OCI-LY1 (cell line): ENCODE results near the gene TRPC1.
"Not testable (repeated sequence)": the region's sequence is repeated elsewhere in the genome, so short reads cannot be mapped to it uniquely, and the experiment has no call there.

Source experiments
- H2AFZ ChIP-seq: fragments of 200-600 bp; sonication (generic), shearing (Covaris generic); 2 replicates; pipeline ENCODE4 v1.6.0; 2014; ENCODE audit warnings: antibody characterized with exemption, mild to moderate bottlenecking, low read length
- H3F3A ChIP-seq: fragments of 200-600 bp; sonication (generic), shearing (Covaris generic); 2 replicates; pipeline ENCODE4 v1.6.0; 2014; ENCODE audit warnings: mild to moderate bottlenecking, antibody characterized with exemption, low read length, moderate library complexity; ENCODE audit not compliant: insufficient read depth
- H3K27ac ChIP-seq: fragments of 200-600 bp; sonication (generic); 2 replicates; pipeline ENCODE4 v1.5.1; 2014; ENCODE audit warnings: low read length, mixed run types, mild to moderate bottlenecking, low read depth; ENCODE audit not compliant: poor library complexity, severe bottlenecking
- H3K27me3 ChIP-seq: fragments of 200-600 bp; sonication (generic); 2 replicates; pipeline ENCODE4 v1.6.0; 2014; ENCODE audit warnings: antibody characterized with exemption, mild to moderate bottlenecking, low read length, moderate library complexity; ENCODE audit not compliant: insufficient read depth
- H3K36me3 ChIP-seq: fragments of 200-600 bp; sonication (generic); 2 replicates; pipeline ENCODE4 v1.6.1; 2014; ENCODE audit warnings: mild to moderate bottlenecking, antibody characterized with exemption, low read length, moderate library complexity, mixed read lengths; ENCODE audit not compliant: insufficient read depth
- H3K4me1 ChIP-seq: fragments of 200-600 bp; sonication (generic); 2 replicates; pipeline ENCODE4 v1.5.1; 2014; ENCODE audit warnings: mild to moderate bottlenecking, low read length, moderate library complexity; ENCODE audit not compliant: insufficient read depth, severe bottlenecking
- H3K4me2 ChIP-seq: fragments of 200-600 bp; sonication (generic), shearing (Covaris generic); 2 replicates; pipeline ENCODE4 v1.6.1; 2014; ENCODE audit warnings: low read length
- H3K4me3 ChIP-seq: fragments of 200-600 bp; sonication (generic); 2 replicates; pipeline ENCODE4 v1.5.1; 2014; ENCODE audit warnings: low read length, low read depth, mild to moderate bottlenecking, mixed read lengths; ENCODE audit not compliant: poor library complexity, severe bottlenecking
- H3K79me2 ChIP-seq: fragments of 200-600 bp; shearing (Covaris generic); 2 replicates; pipeline ENCODE4 v1.6.1; 2016; ENCODE audit warnings: mixed run types, low read length, mixed read lengths; ENCODE audit not compliant: insufficient read depth
- H3K9ac ChIP-seq: fragments of 200-600 bp; sonication (generic), shearing (Covaris generic); 2 replicates; pipeline ENCODE4 v1.6.1; 2014; ENCODE audit warnings: mild to moderate bottlenecking, low read length, mixed read lengths
- H3K9me2 ChIP-seq: fragments of 200-600 bp; sonication (generic), shearing (Covaris generic); 2 replicates; pipeline ENCODE4 v1.6.1; 2014; ENCODE audit warnings: low read depth, mild to moderate bottlenecking, low read length, mixed read lengths
- H3K9me3 ChIP-seq: fragments of 200-600 bp; shearing (Covaris generic); 2 replicates; pipeline ENCODE4 v1.6.1; 2014; ENCODE audit warnings: low read length, mixed read lengths
- H4K20me1 ChIP-seq: fragments of 200-600 bp; sonication (generic), shearing (Covaris generic); 2 replicates; pipeline ENCODE4 v1.6.0; 2016; ENCODE audit warnings: mild to moderate bottlenecking, low read length; ENCODE audit not compliant: insufficient read depth
- EZH2 ChIP-seq: fragments of 200-600 bp; sonication (generic), shearing (Covaris generic); IDR thresholded peaks from 2 replicates; pipeline ENCODE4 v1.8.0; 2017; ENCODE audit warnings: borderline replicate concordance, mixed run types, mild to moderate bottlenecking, antibody characterized with exemption, low read length, moderate library complexity, mixed read lengths
- TF ChIP-seq, protein P1 (sequence below): fragments of 200-600 bp; sonication (generic), shearing (Covaris generic); IDR thresholded peaks from 2 replicates; pipeline ENCODE4 v1.5.1; 2017; ENCODE audit warnings: mild to moderate bottlenecking, antibody characterized with exemption, low read length, moderate library complexity, mixed read lengths

Gene TRPC1

GRCh38 chr3:142709207-142709606 lies 14.6 kb upstream of the TRPC1 start:
- H3K4me1 ChIP-seq = no peaks in the 10 kb centered on the region
- H3K27ac ChIP-seq = no peak overlapping the region
- H3K36me3 ChIP-seq = no peaks in the 10 kb centered on the region
- H3K4me3 ChIP-seq = no peak overlapping the region
- no peaks in the 10 kb centered on the region for H3K27me3 ChIP-seq
- no peaks in the 10 kb centered on the region for H3K9me2 ChIP-seq
- no peaks in the 10 kb centered on the region for H3K9me3 ChIP-seq
- no peaks in the 10 kb centered on the region for H3F3A ChIP-seq
- no peak overlapping the region for H3K9ac ChIP-seq
- H2AFZ ChIP-seq = no peak overlapping the region
- no peaks in the 10 kb centered on the region for H4K20me1 ChIP-seq
- no peak overlapping the region for H3K4me2 ChIP-seq
- no peak for TF ChIP-seq EZH2
- TF ChIP-seq, protein P1, sequence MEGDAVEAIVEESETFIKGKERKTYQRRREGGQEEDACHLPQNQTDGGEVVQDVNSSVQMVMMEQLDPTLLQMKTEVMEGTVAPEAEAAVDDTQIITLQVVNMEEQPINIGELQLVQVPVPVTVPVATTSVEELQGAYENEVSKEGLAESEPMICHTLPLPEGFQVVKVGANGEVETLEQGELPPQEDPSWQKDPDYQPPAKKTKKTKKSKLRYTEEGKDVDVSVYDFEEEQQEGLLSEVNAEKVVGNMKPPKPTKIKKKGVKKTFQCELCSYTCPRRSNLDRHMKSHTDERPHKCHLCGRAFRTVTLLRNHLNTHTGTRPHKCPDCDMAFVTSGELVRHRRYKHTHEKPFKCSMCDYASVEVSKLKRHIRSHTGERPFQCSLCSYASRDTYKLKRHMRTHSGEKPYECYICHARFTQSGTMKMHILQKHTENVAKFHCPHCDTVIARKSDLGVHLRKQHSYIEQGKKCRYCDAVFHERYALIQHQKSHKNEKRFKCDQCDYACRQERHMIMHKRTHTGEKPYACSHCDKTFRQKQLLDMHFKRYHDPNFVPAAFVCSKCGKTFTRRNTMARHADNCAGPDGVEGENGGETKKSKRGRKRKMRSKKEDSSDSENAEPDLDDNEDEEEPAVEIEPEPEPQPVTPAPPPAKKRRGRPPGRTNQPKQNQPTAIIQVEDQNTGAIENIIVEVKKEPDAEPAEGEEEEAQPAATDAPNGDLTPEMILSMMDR = no peak
- H3K79me2 ChIP-seq = no peaks in the 10 kb centered on the region

DNA sequence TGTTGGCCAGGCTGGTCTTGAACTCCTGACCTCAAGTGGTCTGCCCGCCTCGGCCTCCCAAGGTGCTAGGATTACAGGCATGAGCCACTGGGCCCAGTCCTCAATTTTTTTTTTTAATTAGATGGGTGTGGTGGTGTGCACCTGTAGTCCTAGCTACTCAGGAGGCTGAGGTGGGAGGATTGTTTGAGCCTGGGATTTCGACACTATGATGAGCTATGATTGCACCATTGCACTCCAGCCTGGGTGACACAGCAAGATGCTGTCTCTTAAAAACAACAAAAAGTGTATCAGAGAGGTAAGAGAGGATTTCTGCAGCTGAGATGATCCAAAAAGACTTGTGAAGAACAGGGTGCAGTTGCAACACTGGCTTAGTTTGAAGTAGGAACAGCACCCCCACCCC lies 9.0 kb upstream of the TRPC1 start:
- H4K20me1 ChIP-seq, H3K4me2 ChIP-seq, H3K27me3 ChIP-seq, H2AFZ ChIP-seq, H3K79me2 ChIP-seq, H3K4me3 ChIP-seq, H3K4me1 ChIP-seq, H3K27ac ChIP-seq, H3K9ac ChIP-seq, H3K9me2 ChIP-seq, H3F3A ChIP-seq, H3K36me3 ChIP-seq, H3K9me3 ChIP-seq: not testable (repeated sequence)

- 0 out of 2 replicates have a peak, but pooled peaks cover 4% of the 10 kb centered on the region for H3K27me3 ChIP-seq
- H2AFZ ChIP-seq = no peak overlapping the region
- H3K4me2 ChIP-seq = no peak overlapping the region
- no peaks in the 10 kb centered on the region; the same call in 1 of the 2 replicates for H3K9me3 ChIP-seq
- no peaks in the 10 kb centered on the region for H3F3A ChIP-seq
- H3K36me3 ChIP-seq = no peaks in the 10 kb centered on the region
- TF ChIP-seq, protein P1 = no peak
- TF ChIP-seq EZH2 = no peak
- no peaks in the 10 kb centered on the region for H4K20me1 ChIP-seq
- no peak overlapping the region for H3K4me3 ChIP-seq
- no peak overlapping the region for H3K27ac ChIP-seq
- H3K9ac ChIP-seq = no peak overlapping the region
- no peaks in the 10 kb centered on the region for H3K4me1 ChIP-seq
- H3K79me2 ChIP-seq = no peaks in the 10 kb centered on the region
- no peaks in the 10 kb centered on the region for H3K9me2 ChIP-seq
Measured at GRCh38 chr3:142716102-142716501, 7.7 kb upstream of the TRPC1 start.

- no peak overlapping the region for H3K9ac ChIP-seq
- no peak for TF ChIP-seq EZH2
- TF ChIP-seq, protein P1 = no peak
- no peak overlapping the region for H2AFZ ChIP-seq
Measured at GRCh38 chr3:142723665-142723967, 218 bp upstream of the TRPC1 start.

More at GRCh38 chr3:142723665-142723967, 218 bp upstream of the TRPC1 start:
- peak overlapping the region; percentile 74 for H3K4me2 ChIP-seq
- no peaks in the 10 kb centered on the region for H3K9me2 ChIP-seq
- H3K27me3 ChIP-seq = 0 out of 2 replicates have a peak, but pooled peaks cover 2% of the 10 kb centered on the region
- H3F3A ChIP-seq = no peaks in the 10 kb centered on the region
- no peaks in the 10 kb centered on the region for H3K79me2 ChIP-seq
- H3K9me3 ChIP-seq = peaks cover 2% of the 10 kb centered on the region; the same call in 1 of the 2 replicates
- H3K27ac ChIP-seq = no peak overlapping the region
- no peaks in the 10 kb centered on the region for H3K36me3 ChIP-seq
- no peaks in the 10 kb centered on the region for H4K20me1 ChIP-seq
- peaks cover 9% of the 10 kb centered on the region for H3K4me1 ChIP-seq
- H3K4me3 ChIP-seq = peak overlapping the region; percentile 72
